Gastrocnemius medialis (tissue), 4 donors: ENCODE data around the gene PAH. TPM values are rescaled to one million over a fixed set of nuclear protein-coding genes. Genes with fewer than 3 reads are reported as not detected.

Experiments
- ATAC-seq, 2 donors: fragments of 150-250 bp; one replicate each; pipeline ENCODE4 v1.9.1; 2016
- DNase-seq, 2 donors: peaks; one replicate each; pipeline ENCODE4 v3.0.0-alpha.2; 2019
- H3K27ac ChIP-seq, 4 donors: fragments of 200-600 bp; sonication (generic); 1 replicate in 1 of 4; 2 replicates in 3 of 4; pipeline ENCODE4 v1.5.1; 2016 to 2018; ENCODE audit warnings: mild to moderate bottlenecking in 2 of 4, moderate library complexity in 1 of 4
- H3K27me3 ChIP-seq, 3 donors: fragments of 200-600 bp; sonication (generic) in 2 of 3; 1 replicate in 1 of 3; 2 replicates in 2 of 3; pipeline versions ENCODE4 v1.5.1 to v1.6.0; 2016 to 2019; ENCODE audit warnings: mild to moderate bottlenecking in 1 of 3, moderate library complexity in 1 of 3
- H3K36me3 ChIP-seq, 2 donors: fragments of 200-600 bp; sonication (generic) in 1 of 2; one replicate each; pipeline ENCODE4 v1.5.1; 2017 to 2018
- H3K4me1 ChIP-seq, 2 donors: fragments of 200-600 bp; sonication (generic) in 1 of 2; one replicate each; pipeline ENCODE4 v1.5.1; 2016 to 2017; ENCODE audit warnings: mild to moderate bottlenecking in 2 of 2
- H3K4me3 ChIP-seq, 4 donors: fragments of 200-600 bp; sonication (generic) in 3 of 4; 1 replicate in 1 of 4; 2 replicates in 3 of 4; pipeline ENCODE4 v1.5.1; 2016 to 2019; ENCODE audit warnings: mild to moderate bottlenecking in 2 of 4
- H3K9me3 ChIP-seq, 3 donors: fragments of 200-600 bp; sonication (generic) in 2 of 3; 1 replicate in 1 of 3; 2 replicates in 2 of 3; pipeline ENCODE4 v1.5.1; 2016 to 2019
- POLR2A ChIP-seq, 2 donors: fragments of 450-650 bp; IDR thresholded peaks; one replicate each; pipeline ENCODE4 v1.6.1; 2017; ENCODE audit warnings: antibody characterized with exemption in 2 of 2, mild to moderate bottlenecking in 2 of 2, moderate library complexity in 2 of 2
- in situ Hi-C, 4 donors: fragments of 200-750 bp; cut with MboI; loops; one replicate each; pipeline versions ENCODE4 v1.15.0 to v1.8.0; 2017; ENCODE audit warnings: low sequenced_read_pairs in 4 of 4
- intact Hi-C: fragments of 100-400 bp; cut with DNase I; formaldehyde crosslinking; loops from one replicate; pipeline ENCODE4 v1.15.1; 2023; ENCODE audit warnings: low total_unique reads
- total RNA-seq, 4 donors: library from RNA; depleted of rRNA; stranded (reverse); fragments of >200 nt; gene quantifications; one replicate each; pipeline versions ENCODE4 v1.1.0 to v1.2.3, GENCODE V29; 2016
- TF ChIP-seq, protein P1 (sequence below), 5 experiments: fragments of 450-650 bp in 3 of 5; fragments of 200-600 bp in 2 of 5; sonication (generic) in 2 of 5; IDR thresholded peaks in 4 of 5; conservative IDR thresholded peaks in 1 of 5; 1 replicate in 4 of 5; 2 replicates in 1 of 5; pipeline ENCODE4 v1.5.1; 2016 to 2019; ENCODE audit warnings: antibody characterized with exemption in 5 of 5, mild to moderate bottlenecking in 3 of 5, moderate library complexity in 3 of 5

PAH gene
- total RNA-seq, 4 donors from 2014 or later, result 1.2 to 3.6 TPM; not detected in 2

DNA sequence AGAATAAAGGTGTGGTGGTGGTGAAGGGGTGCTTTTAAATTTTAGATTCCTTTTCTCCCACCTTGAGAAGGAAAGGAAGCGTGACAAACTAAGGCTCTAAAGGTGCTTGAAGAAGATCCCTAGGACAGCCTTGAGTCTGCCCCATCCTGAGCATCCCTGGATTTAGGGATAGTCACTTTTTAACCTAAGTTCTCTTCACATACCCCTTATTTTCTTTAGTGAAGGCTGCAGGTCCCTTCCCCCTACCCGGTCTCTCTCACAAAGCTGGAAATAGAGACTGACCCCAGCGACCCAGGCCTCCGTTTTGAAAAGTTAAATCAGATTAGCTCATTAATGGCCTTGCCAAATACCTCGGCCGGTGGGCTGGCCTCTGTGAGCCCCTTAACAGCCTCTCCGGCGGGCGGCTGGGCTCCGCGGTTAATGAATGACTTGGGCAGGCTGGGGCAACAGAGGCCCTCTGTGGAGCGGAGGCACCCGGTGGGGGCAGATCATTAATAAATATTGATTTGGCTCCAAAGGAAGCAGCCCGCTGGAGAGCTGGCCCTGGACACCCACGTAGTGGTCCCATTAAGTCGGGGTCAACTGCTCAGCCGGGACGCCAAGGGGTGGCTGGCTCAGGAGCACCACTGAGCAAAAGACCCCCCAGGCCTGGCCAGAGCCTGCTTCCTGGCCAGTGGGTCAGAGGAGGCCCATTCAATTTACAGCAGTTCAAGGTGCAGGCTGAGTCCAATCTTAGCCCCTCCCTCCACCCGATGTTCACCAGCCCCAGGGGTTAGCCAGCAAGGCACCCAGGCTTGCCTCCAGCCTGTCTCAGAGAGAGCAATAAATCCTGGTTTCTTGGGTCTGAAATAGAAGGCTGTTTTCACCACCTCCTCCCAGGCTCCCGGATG is 31.8 kb downstream of the PAH start:
- TF ChIP-seq, protein P1, sequence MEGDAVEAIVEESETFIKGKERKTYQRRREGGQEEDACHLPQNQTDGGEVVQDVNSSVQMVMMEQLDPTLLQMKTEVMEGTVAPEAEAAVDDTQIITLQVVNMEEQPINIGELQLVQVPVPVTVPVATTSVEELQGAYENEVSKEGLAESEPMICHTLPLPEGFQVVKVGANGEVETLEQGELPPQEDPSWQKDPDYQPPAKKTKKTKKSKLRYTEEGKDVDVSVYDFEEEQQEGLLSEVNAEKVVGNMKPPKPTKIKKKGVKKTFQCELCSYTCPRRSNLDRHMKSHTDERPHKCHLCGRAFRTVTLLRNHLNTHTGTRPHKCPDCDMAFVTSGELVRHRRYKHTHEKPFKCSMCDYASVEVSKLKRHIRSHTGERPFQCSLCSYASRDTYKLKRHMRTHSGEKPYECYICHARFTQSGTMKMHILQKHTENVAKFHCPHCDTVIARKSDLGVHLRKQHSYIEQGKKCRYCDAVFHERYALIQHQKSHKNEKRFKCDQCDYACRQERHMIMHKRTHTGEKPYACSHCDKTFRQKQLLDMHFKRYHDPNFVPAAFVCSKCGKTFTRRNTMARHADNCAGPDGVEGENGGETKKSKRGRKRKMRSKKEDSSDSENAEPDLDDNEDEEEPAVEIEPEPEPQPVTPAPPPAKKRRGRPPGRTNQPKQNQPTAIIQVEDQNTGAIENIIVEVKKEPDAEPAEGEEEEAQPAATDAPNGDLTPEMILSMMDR (IDR thresholded peaks at IDR 0.05 in 4 of 5, conservative IDR thresholded peaks at IDR 0.05 in 1 of 5), result no peak
- no peak for TF ChIP-seq POLR2A (IDR thresholded peaks at IDR 0.05)
- Histone ChIP-seq H3K27ac (no peak overlapping the region), H3K4me3 (no peak overlapping the region), H3K9me3 (no peaks in the 10 kb centered on the region), H3K4me1 (no peaks in the 10 kb centered on the region), H3K27me3 (no peaks in the 10 kb centered on the region), H3K36me3 (no peaks in the 10 kb centered on the region)
- DNase-seq (no peak), ATAC-seq (no peak)
- intact Hi-C loops (no loop called here), in situ Hi-C loops (no loop called here)

DNA sequence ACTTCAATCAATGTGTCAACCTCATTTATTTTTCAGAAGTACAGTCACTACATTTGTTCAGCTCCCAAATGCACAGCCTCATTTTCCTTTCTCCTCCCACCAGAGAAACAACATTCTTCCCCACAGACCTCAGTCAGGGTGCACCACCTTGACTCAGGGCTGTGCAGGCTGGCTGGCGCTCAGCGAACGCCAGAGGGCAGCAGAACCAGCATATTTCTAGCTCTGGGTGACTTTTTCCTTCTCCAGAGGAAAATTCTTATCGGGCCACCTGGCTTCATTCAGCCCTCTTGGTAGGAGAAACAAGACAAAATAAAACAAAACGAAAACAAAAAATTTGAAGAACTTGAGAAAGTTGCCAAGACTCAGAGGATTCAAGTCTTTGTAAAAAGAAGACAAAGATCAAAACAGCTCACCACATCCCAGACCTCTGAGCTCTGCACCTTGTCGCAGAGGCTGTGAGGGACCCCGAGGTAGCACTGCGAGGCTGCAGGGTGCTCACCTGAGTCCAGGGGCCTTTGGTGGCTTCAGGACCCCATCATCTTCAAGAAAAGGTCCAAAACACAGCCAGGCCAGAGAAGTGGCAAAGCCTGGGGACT is 33.7 kb downstream of the PAH start:
- intact Hi-C loops, result loop anchor here (2.0 kb wide), 1 partner anchor 665 kb away; no protein-coding TSS in a partner anchor
- no peak for DNase-seq
- in situ Hi-C loops, result loop anchor here in 1 of 4 donors (5.0 kb wide), 1 partner anchor 664 kb away; no protein-coding TSS in a partner anchor
- no peak overlapping the region for H3K27ac ChIP-seq
- no peaks in the 10 kb centered on the region for H3K4me1 ChIP-seq
- ATAC-seq, result no peak
- TF ChIP-seq, protein P1 (IDR thresholded peaks at IDR 0.05 in 4 of 5, conservative IDR thresholded peaks at IDR 0.05 in 1 of 5), result peak in 3 of 5 experiments; percentile 33 to 56 (median 41)
- no peak for TF ChIP-seq POLR2A (IDR thresholded peaks at IDR 0.05)
- H3K27me3 ChIP-seq, result no peaks in the 10 kb centered on the region
- H3K36me3 ChIP-seq, result no peaks in the 10 kb centered on the region
- H3K9me3 ChIP-seq, result no peaks in the 10 kb centered on the region
- no peak overlapping the region for H3K4me3 ChIP-seq

DNA sequence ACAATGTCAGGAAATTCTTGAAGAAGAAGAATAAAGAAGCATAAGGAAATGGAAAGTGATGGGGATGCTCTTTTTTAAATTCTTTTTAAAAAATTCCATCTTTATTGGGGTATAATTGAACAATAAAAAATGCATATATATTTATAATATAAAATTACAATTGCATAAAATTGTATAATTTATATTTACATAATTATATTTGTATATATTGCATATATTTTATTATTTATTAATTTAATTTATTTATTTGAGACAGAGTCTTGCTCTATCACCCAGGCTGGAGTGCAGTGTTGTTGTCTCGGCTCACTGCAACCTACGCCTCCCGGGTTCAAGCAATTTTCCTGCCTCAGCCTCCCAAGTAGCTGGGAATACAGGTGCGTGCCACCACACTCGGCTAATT is 36.3 kb downstream of the PAH start:
- Histone ChIP-seq H3K27ac (no peak overlapping the region), H3K36me3 (no peaks in the 10 kb centered on the region), H3K9me3 (no peaks in the 10 kb centered on the region), H3K4me1 (no peaks in the 10 kb centered on the region), H3K27me3 (no peaks in the 10 kb centered on the region), H3K4me3 (no peak overlapping the region)
- TF ChIP-seq, protein P1 (IDR thresholded peaks at IDR 0.05 in 4 of 5, conservative IDR thresholded peaks at IDR 0.05 in 1 of 5), result no peak
- TF ChIP-seq POLR2A (IDR thresholded peaks at IDR 0.05), result no peak
- DNase-seq, result no peak
- intact Hi-C loops, result no loop called here
- no peak for ATAC-seq
- in situ Hi-C loops, result loop anchor here in 1 of 4 donors (5.0 kb wide), 1 partner anchor 667 kb away; no protein-coding TSS in a partner anchor

DNA sequence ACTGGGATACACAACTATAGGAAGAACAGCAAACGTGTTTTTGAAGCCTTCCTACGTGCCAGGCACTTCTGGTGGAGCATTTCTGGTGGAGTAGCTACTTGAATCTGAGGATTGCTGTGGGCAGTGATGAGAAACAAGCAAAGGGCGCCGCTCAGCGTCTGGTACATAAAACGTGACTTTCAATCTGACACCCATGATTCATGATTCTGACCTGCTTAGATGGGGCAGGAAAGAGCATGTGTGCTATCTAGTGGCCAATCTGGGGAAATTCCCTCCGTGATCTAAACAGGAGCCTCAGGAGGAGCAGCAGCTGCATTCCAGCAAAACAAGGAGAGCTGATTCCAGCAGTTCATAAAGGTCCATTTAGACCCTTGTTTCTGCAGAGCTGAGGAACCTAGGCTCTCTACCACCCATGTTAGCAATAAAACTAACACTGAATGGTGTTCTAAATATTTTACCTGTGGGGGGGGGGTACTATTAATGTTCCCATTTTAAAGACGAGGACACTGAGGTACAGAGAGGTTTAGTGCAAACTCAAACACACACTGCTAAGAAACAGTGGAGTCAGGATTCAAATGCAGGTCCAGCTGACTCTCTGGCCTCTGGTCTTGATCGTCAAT is 37.8 kb downstream of the PAH start:
- Histone ChIP-seq H3K9me3 (no peaks in the 10 kb centered on the region), H3K36me3 (no peaks in the 10 kb centered on the region), H3K27me3 (no peaks in the 10 kb centered on the region), H3K4me1 (no peaks in the 10 kb centered on the region), H3K4me3 (no peak overlapping the region), H3K27ac (no peak overlapping the region)
- intact Hi-C loops, result no loop called here
- peak; percentile 15 to 45 for DNase-seq
- TF ChIP-seq, protein P1 (IDR thresholded peaks at IDR 0.05 in 4 of 5, conservative IDR thresholded peaks at IDR 0.05 in 1 of 5), result peak in 1 of 5 experiments; percentile 9
- TF ChIP-seq POLR2A (IDR thresholded peaks at IDR 0.05), result no peak
- in situ Hi-C loops, result no loop called here
- peak; percentile 49 to 66 for ATAC-seq
